H9 (cell line): ENCODE results near the gene KRTAP10-8. TPM values are rescaled to one million over a fixed set of nuclear protein-coding genes. Genes with fewer than 3 reads are reported as not detected.

Source experiments
- DNase-seq: peaks from one replicate; pipeline ENCODE4 v3.0.0-alpha.2; 2017
- H2AFZ ChIP-seq: one replicate; pipeline ENCODE4 v1.6.1; 2013; ENCODE audit warnings: mild to moderate bottlenecking, low read length, control low read depth, moderate library complexity
- H2AK5ac ChIP-seq: 2 replicates; pipeline ENCODE4 v1.6.1; 2013; ENCODE audit warnings: low read length, control low read depth, mixed read lengths; ENCODE audit not compliant: insufficient read length
- H2BK120ac ChIP-seq: one replicate; pipeline ENCODE4 v1.6.1; 2013; ENCODE audit warnings: low read depth, mild to moderate bottlenecking, low read length, control low read depth, inconsistent platforms; ENCODE audit not compliant: poor library complexity, severe bottlenecking
- H2BK12ac ChIP-seq: 2 replicates; pipeline ENCODE4 v1.6.1; 2013; ENCODE audit warnings: low read length, control low read depth, mixed read lengths, low read depth; ENCODE audit not compliant: insufficient read length
- H2BK15ac ChIP-seq: 2 replicates; pipeline ENCODE4 v1.6.1; 2013; ENCODE audit warnings: low read depth, low read length, control low read depth
- H2BK20ac ChIP-seq: one replicate; pipeline ENCODE4 v1.6.1; 2013; ENCODE audit warnings: low read depth, mild to moderate bottlenecking, low read length, control low read depth, inconsistent platforms; ENCODE audit not compliant: poor library complexity, severe bottlenecking
- H2BK5ac ChIP-seq: 2 replicates; pipeline ENCODE4 v1.6.1; 2013; ENCODE audit warnings: low read length, control low read depth, mixed read lengths; ENCODE audit not compliant: insufficient read length
- H3K14ac ChIP-seq: 2 replicates; pipeline ENCODE4 v1.6.1; 2013; ENCODE audit warnings: low read length, control low read depth; ENCODE audit not compliant: insufficient read depth
- H3K18ac ChIP-seq: 2 replicates; pipeline ENCODE4 v1.6.1; 2013; ENCODE audit warnings: low read depth, mild to moderate bottlenecking, mixed read lengths, low read length, control low read depth; ENCODE audit not compliant: insufficient read length
- H3K23ac ChIP-seq: 2 replicates; pipeline ENCODE4 v1.6.1; 2013; ENCODE audit warnings: low read length, control low read depth, mixed read lengths, low read depth; ENCODE audit not compliant: insufficient read length
- H3K23me2 ChIP-seq: 2 replicates; pipeline ENCODE4 v1.6.1; 2013; ENCODE audit warnings: low read depth, mild to moderate bottlenecking, mixed read lengths, low read length, control low read depth; ENCODE audit not compliant: insufficient read length, poor library complexity, severe bottlenecking
- H3K27ac ChIP-seq: 2 replicates; pipeline ENCODE4 v1.5.1; 2013; ENCODE audit warnings: low read length, control low read depth, mixed read lengths, low read depth; ENCODE audit not compliant: insufficient read length
- H3K27me3 ChIP-seq: 2 replicates; pipeline ENCODE4 v1.6.1; 2013; ENCODE audit warnings: low read length, control low read depth, inconsistent platforms; ENCODE audit not compliant: insufficient read depth
- H3K4ac ChIP-seq: 2 replicates; pipeline ENCODE4 v1.6.1; 2013; ENCODE audit warnings: low read depth, mild to moderate bottlenecking, control low read depth, inconsistent platforms, low read length, moderate library complexity
- H3K4me1 ChIP-seq: 2 replicates; pipeline ENCODE4 v1.6.1; 2013; ENCODE audit warnings: low read length, control low read depth, inconsistent platforms; ENCODE audit not compliant: insufficient read depth
- H3K4me2 ChIP-seq: 2 replicates; pipeline ENCODE4 v1.6.1; 2013; ENCODE audit warnings: low read length, control low read depth, mixed read lengths; ENCODE audit not compliant: insufficient read length, insufficient read depth
- H3K56ac ChIP-seq: 2 replicates; pipeline ENCODE4 v1.6.1; 2013; ENCODE audit warnings: low read depth, mild to moderate bottlenecking, mixed read lengths, low read length, control low read depth; ENCODE audit not compliant: insufficient read length
- H3K79me1 ChIP-seq: 2 replicates; pipeline ENCODE4 v1.6.1; 2013; ENCODE audit warnings: low read depth, mild to moderate bottlenecking, moderate library complexity, low read length, control low read depth, inconsistent platforms; ENCODE audit not compliant: insufficient read depth, poor library complexity, severe bottlenecking
- H3K79me2 ChIP-seq: 2 replicates; pipeline ENCODE4 v1.6.1; 2013; ENCODE audit warnings: low read length, control low read depth, inconsistent platforms; ENCODE audit not compliant: insufficient read depth
- H3K9ac ChIP-seq: 2 replicates; pipeline ENCODE4 v1.6.1; 2013; ENCODE audit warnings: low read length, control low read depth, mixed read lengths; ENCODE audit not compliant: insufficient read length; ENCODE audit errors: extremely low read depth
- H3K9me3 ChIP-seq: one replicate; pipeline ENCODE4 v1.6.1; 2013; ENCODE audit warnings: low read depth, low read length, inconsistent platforms; ENCODE audit not compliant: control insufficient read depth
- H3T11ph ChIP-seq: one replicate; pipeline ENCODE4 v1.6.1; 2013; ENCODE audit warnings: mild to moderate bottlenecking, low read length, control low read depth, inconsistent platforms
- H4K20me1 ChIP-seq: one replicate; pipeline ENCODE4 v1.6.1; 2013; ENCODE audit not compliant: control insufficient read depth, insufficient read length, insufficient read depth
- H4K5ac ChIP-seq: 2 replicates; pipeline ENCODE4 v1.6.1; 2013; ENCODE audit warnings: low read depth, mild to moderate bottlenecking, mixed read lengths, low read length, control low read depth; ENCODE audit not compliant: insufficient read length
- H4K8ac ChIP-seq: replicated peaks from 2 replicates; pipeline ENCODE4 v1.6.1; 2013; ENCODE audit warnings: low read length, control low read depth, mixed read lengths, low read depth; ENCODE audit not compliant: insufficient read length
- H4K91ac ChIP-seq: 2 replicates; pipeline ENCODE4 v1.6.1; 2013; ENCODE audit warnings: low read depth, mild to moderate bottlenecking, moderate library complexity, mixed read lengths, low read length, control low read depth; ENCODE audit not compliant: insufficient read length
- H3K27ac Mint-ChIP-seq, 3 experiments: 2 replicates in 2 of 3; 3 replicates in 1 of 3; pipeline ENCODE4 v1.8.0; 2020 to 2021; ENCODE audit warnings: mixed read lengths in 3 of 3, mild to moderate bottlenecking in 1 of 3, moderate library complexity in 1 of 3
- H3K27me3 Mint-ChIP-seq: 2 replicates; pipeline ENCODE4 v1.8.0; 2021; ENCODE audit warnings: low read depth, mild to moderate bottlenecking, moderate library complexity, mixed read lengths
- H3K36me3 Mint-ChIP-seq, 3 experiments: 2 replicates in 2 of 3; 3 replicates in 1 of 3; pipeline ENCODE4 v1.8.0; 2020 to 2021; ENCODE audit warnings: low read depth in 3 of 3, mixed read lengths in 3 of 3; ENCODE audit not compliant: insufficient read depth in 1 of 3
- H3K4me1 Mint-ChIP-seq, 2 experiments: 2 replicates each; pipeline ENCODE4 v1.8.0; 2020; ENCODE audit warnings: mixed read lengths in 2 of 2
- H3K4me3 Mint-ChIP-seq, 2 experiments: 2 replicates in 1 of 2; 3 replicates in 1 of 2; pipeline ENCODE4 v1.8.0; 2020 to 2021; ENCODE audit warnings: mild to moderate bottlenecking in 2 of 2, mixed read lengths in 2 of 2, moderate library complexity in 1 of 2
- H3K9me3 Mint-ChIP-seq, 2 experiments: 2 replicates in 1 of 2; 3 replicates in 1 of 2; pipeline ENCODE4 v1.8.0; 2020; ENCODE audit warnings: mild to moderate bottlenecking in 2 of 2, mixed read lengths in 2 of 2, moderate library complexity in 1 of 2
- CTCF ChIP-seq: fragments of 200-600 bp; sonication (generic); conservative IDR thresholded peaks from 3 replicates; pipeline ENCODE4 v1.8.0; 2021; ENCODE audit warnings: antibody characterized with exemption, mild to moderate bottlenecking
- WGBS: extraction: QIAGEN DNeasy Blood & Tissue Kit; methylation state at CpG from one replicate; pipeline ENCODE4 v1.1.7; 2013; ENCODE audit warnings: missing lambda C conversion rate, low lambda C conversion rate, mixed read lengths; ENCODE audit not compliant: insufficient read length; ENCODE audit errors: extremely low coverage; 5-methylcytosine and 5-hydroxymethylcytosine counted together
- total RNA-seq: library from RNA; stranded (reverse); gene quantifications from 2 replicates; pipeline ENCODE4 v1.2.1, GENCODE V29; 2021

The KRTAP10-8 gene
- total RNA-seq, 1 experiment from 2014 or later = not detected

- H3K27me3 ChIP-seq = no peaks in the 10 kb centered on the region
- H3K4me1 ChIP-seq = no peaks in the 10 kb centered on the region
- H3K27ac Mint-ChIP-seq = no peak overlapping the region
- TF ChIP-seq CTCF = no peak
- no peak overlapping the region for H3K4me2 ChIP-seq
- peaks cover 32 to 38% of the 10 kb centered on the region in 2 experiments for H3K4me1 Mint-ChIP-seq
- no peak overlapping the region for H3K18ac ChIP-seq
- H3K79me1 ChIP-seq = no peaks in the 10 kb centered on the region
- H3K9me3 ChIP-seq = no peaks in the 10 kb centered on the region
- no peak overlapping the region; a peak in 1 of 5 replicates for H3K4me3 Mint-ChIP-seq
- DNase-seq = no peak
- no peak overlapping the region for H2BK15ac ChIP-seq
- H3K9me3 Mint-ChIP-seq = peaks cover 8 to 11% of the 10 kb centered on the region in 2 experiments; a peak in 4 of 5 replicates
- no peaks in the 10 kb centered on the region for H3K79me2 ChIP-seq
- WGBS = no CpG with 5 or more reads among the region's 5 CpGs
- H2AFZ ChIP-seq = no peak overlapping the region
- no peak overlapping the region for H4K8ac ChIP-seq
- peaks cover 14% of the 10 kb centered on the region for H3K27me3 Mint-ChIP-seq
- no peak overlapping the region for H2BK5ac ChIP-seq
- H4K5ac ChIP-seq = no peak overlapping the region
- no peak overlapping the region for H3K4ac ChIP-seq
- no peak overlapping the region for H2AK5ac ChIP-seq
- H3K56ac ChIP-seq = no peak overlapping the region
- no peak overlapping the region for H2BK120ac ChIP-seq
- H4K20me1 ChIP-seq = no peaks in the 10 kb centered on the region
- H3K14ac ChIP-seq = no peak overlapping the region
- H3K36me3 Mint-ChIP-seq = peaks cover 2 to 10% (median 5%) of the 10 kb centered on the region in 3 experiments; a peak in 4 of 7 replicates
- no peak overlapping the region for H3K23ac ChIP-seq
- no peak overlapping the region for H2BK20ac ChIP-seq
- no peak overlapping the region for H4K91ac ChIP-seq
- no peak overlapping the region for H3K27ac ChIP-seq
- no peak overlapping the region for H3K9ac ChIP-seq
- no peaks in the 10 kb centered on the region for H3K23me2 ChIP-seq
- no peak overlapping the region for H3T11ph ChIP-seq
- no peak overlapping the region for H2BK12ac ChIP-seq
These were observed 46.6 kb downstream of the KRTAP10-8 start for GRCh38 chr21:44658541-44658910.
